HG03558 (cell line): Measurements from ENCODE around the gene L1TD1.
"Not testable (repeated sequence)": the region's sequence is repeated elsewhere in the genome, so short reads cannot be mapped to it uniquely, and the experiment has no call there.

ENCODE experiments used
- ATAC-seq: cut with Tn5 transposase; IDR thresholded peaks from one replicate; pipeline ENCODE4 v1.9.1; 2021; ENCODE audit warnings: moderate number of reproducible peaks; ENCODE audit not compliant: unreplicated experiment; ENCODE audit errors: extremely low read depth

Gene L1TD1, protein sequence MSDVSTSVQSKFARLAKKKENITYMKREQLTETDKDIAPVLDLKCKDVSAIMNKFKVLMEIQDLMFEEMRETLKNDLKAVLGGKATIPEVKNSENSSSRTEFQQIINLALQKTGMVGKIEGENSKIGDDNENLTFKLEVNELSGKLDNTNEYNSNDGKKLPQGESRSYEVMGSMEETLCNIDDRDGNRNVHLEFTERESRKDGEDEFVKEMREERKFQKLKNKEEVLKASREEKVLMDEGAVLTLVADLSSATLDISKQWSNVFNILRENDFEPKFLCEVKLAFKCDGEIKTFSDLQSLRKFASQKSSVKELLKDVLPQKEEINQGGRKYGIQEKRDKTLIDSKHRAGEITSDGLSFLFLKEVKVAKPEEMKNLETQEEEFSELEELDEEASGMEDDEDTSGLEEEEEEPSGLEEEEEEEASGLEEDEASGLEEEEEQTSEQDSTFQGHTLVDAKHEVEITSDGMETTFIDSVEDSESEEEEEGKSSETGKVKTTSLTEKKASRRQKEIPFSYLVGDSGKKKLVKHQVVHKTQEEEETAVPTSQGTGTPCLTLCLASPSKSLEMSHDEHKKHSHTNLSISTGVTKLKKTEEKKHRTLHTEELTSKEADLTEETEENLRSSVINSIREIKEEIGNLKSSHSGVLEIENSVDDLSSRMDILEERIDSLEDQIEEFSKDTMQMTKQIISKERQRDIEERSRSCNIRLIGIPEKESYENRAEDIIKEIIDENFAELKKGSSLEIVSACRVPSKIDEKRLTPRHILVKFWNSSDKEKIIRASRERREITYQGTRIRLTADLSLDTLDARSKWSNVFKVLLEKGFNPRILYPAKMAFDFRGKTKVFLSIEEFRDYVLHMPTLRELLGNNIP

DNA sequence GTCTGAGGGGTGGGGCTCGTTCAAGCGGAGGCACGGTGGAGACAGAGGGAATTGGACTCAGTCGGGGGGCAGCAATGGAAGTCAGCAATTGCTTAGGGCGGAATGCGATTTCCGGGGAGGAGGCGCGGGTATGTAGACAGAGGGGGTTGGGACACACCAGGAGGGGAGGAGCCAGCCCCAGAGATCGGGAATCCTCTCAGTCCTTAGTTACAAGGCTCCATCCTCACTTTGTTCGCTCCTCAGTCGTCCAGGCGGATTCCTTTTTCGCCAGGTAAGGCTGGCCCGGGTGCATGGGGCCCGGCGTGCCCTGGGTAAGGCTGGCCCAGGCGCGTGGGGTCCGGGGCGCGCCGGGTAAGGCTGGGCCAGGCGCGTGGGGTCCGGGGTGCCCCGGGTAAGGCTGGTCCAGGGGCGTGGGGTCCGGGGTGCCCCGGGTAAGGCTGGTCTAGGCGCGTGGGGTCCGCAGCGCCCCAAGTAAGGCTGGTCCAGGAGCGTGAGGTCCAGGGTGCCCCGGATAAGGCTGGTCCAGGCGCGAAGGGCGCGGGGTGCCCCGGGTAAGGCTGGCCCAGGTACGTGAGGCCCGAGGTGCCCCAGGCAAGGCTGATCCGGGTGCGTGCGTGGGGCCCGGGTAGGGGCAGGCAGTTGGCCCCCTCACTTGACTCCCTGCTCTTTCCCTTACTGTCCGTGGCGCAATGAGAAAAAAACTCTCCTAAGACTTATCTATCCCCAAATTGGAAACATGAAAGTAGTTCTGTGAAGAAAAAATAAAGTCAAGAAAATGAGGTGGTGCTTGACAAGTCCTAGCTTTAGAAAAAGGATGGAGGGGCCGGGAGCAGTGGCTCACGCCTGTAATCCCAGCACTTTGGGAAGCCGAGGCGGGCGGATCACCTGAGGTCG, at the start of gene L1TD1:
Gene L1TD1, plus strand, starts transcription at position 199 of the 894 bp plus-strand sequence. CDS start 11,780 bp downstream, outside the sequence.
- no peak for ATAC-seq

DNA sequence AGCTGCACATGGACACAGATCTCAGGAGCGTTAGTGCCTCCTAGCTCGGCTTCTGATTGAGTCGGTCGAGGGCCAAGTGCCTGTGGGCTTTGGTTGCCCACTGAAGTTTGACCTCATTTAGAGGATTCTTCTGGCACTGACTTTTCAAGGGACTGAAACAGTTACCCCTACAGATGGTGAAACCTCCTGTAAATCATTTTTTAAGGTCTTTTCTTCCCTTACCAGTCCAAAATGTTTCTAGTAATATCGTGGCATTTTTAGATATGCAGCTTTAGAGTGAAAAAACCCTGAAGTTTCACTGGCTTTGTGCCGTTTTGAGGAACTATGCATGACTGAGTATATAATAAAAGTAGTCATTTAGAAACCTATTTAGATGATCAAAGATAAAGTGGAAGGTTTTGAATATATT, 34.7 kb upstream of the L1TD1 start:
- peak; percentile 55 for ATAC-seq

DNA sequence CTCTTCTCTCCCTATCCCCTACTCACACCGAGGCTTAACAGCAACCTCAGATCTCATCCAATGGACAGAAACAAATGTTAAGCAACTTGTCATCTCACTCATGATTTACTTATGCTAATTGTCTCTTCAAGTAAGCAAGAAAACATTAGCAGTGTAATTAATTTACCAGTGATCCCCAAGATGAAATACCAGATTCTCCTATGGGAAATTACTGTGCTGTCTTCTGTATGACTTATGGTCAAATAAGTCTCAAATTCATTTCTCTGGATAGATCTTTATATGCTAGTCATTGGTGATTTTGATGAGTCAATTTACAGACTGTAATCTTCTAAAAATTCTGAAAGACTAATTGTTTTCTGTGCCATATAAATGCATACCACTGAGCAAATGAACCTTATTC, 32.9 kb upstream of the L1TD1 start:
- ATAC-seq: no peak

DNA sequence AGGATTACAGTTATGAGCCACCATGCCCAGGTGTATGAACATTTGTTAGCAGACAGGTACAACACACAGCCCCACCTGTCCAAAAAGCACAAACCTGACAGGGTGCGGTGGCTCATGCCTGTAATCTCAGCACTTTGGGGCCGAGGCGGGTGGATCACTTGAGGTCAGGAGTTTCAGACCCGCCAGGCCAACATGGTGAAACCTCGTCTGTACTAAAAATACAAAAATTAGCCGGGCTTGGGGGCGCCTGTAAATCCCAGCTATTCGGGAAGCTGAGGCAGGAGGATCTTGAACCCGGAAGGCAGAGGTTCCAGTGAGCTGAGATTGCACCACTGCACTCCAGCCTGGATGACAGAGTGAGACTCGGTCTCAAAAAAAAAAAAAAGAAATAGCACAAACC, 24.3 kb upstream of the L1TD1 start:
- not testable (repeated sequence) for ATAC-seq

DNA sequence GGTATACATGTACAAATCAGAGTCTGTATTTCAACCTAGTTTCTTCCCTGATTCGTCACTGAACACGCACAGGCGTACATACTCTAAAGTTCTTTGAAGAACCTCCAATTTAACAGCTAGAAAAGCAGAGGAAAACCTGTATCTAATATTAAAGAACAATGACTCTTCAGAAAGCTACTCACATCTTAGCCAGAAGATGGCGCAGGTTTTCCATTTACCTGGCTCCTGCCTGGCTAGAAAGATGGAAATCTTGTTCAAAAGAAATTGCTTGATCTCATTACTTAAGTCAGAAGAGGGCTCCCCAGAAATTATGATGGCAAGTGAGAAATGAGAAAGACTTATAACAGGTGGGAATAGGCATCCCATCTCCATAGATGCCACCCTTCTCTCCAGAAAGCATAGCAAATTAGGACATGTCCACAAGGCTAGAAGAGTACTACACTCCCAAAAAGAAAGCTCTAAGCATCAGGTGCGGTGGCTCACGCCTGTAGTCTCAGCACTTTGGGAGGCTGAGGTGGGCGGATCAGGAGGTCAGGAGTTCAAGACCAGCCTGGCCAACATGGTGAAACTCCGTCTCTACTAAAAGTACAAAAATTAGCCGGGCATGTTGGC, 19.0 kb upstream of the L1TD1 start:
- ATAC-seq: no peak

DNA sequence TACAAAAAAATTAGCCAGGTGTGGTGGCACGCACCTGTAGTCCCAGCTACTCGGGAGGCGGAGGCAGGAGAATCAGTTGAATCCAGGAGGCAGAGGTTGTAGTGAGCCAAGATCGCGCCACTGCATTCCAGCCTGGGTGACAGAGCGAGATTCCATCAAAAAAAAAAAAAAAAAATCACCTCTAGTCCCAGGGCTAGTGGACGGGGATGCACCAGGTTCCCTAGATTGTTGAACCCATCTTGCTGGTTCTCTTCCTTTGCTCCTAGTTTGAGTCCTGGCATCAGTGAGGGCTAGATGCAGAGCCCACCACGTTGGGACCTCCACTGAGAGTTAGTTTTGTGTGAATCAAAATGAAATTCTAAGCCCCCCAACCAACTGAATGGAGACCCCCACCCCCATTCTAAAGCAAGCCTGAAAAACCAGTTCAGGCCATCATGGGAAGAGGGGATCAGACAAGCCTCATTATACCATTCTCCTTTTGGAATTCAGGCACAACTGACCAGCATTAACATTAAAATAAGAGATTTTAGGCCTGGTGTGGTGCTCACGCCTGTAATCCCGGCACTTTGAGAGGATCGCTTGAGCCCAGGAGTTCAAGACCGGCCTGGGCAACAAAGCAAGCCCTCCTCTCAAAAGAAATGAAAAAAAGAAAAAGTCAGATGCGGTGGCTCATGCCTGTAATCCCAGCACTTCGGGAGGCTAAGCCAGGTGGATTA, 17.9 kb upstream of the L1TD1 start:
- no peak for ATAC-seq

DNA sequence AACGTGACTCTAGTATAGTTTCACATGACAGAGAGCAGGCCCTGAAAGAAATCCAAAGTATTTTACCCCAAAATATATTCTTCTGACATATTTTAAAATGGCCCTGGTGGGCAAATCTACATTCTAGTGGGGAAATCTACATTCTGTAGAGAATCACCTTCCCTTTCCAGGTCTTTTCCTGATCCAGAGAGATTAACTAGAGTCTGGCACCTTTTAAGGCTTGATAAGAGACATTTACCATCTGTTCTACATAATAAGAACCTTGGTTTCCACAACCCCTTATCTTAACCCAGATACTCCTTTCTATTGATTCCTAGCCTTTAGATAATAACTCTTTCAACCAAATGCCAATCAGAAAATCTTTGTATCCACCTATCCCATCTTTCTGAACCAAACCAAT, 17.0 kb upstream of the L1TD1 start:
- ATAC-seq: no peak

DNA sequence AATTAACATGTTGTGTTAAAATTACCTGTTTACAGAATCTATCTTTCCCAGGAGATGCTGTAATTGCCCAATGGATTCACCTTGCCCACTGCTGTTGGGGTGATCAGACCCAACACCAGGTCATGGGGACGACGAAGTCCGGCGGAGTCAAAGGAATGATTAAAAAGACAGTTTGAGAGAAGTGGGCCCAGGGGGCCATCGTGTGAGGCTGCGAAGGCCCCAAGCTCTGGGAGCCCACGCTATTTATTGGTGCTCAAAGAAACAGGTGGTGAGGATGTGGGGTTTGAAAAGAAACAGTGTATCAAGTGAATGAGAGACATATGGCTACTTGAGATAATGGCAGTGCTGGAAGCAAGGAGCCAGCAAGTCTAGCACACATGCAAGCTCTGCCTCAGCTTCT, 16.3 kb upstream of the L1TD1 start:
- ATAC-seq: no peak

DNA sequence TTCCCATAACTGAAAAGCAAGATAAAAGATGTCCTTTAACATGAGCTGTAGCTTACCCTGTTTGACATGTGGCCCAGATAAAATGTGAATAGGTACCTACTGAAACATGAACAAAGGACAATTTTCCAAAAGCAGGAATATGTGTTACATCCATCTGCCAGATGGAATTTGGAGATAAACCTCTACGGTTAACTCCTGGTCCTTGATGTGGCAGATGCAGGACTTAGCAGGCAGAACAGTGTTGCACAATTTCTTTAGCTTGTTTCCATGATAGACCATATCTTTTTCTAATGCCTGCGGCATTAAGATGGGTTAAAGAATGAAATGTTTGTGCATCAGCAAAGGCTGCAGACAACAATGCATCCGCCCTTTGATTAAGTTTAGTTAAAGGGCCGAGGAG, 14.6 kb upstream of the L1TD1 start:
- ATAC-seq: not testable (repeated sequence)

DNA sequence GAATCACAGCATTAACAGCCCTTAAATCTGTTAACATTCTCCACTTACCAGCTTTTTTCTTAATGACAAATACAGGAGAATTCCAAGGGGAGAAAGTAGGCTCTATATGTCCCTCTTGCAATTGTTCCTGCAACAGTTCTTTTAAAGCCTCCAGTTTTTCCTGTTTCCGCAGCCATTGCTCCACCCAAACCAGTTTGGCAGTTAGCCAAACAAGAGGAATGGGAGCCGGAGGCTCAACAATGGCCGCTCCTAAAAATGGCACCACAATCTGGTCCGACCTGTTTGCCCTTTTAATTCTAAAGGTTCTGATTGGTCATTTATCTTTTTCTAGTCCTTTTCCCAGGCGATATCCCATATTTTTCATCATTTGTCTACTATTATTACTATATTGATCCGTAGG, 14.0 kb upstream of the L1TD1 start:
- ATAC-seq: no peak

DNA sequence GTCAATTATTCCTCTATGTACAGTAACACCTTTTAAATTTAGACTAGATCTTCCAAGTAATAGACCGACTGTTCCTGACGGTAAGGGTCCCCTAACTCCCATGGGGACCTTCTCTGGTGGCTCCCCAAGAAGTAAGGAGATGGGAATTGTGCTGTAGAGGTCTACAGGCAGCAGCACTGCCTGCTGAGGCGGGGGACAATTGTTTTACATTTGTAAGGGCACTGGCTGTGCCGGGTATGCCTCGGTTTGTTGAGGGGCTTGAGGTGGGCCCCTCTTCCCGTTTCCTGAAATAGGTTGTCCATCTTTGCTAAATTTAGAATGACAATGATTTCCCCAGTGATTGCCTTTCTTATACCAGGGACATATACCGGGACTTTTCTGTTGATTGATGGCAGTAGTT, 13.1 kb upstream of the L1TD1 start:
- no peak for ATAC-seq

DNA sequence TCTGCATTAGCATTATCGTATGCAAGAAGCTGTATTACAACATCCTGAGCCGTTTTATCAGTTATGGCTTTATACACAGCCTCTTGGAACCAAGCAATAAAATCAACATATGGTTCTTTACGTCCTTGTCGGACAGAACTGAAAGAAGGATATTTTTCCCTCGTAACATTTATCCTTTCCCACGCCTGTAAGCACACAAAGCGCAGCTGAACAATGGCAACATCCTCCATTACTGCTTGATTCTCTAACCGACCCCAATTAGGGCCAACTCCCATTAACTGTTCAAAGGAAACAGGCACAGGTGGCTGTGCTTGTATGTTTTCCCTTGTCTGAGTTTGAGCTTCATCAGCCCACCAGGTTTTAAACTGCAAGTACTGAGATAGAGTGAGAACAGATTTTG, 12.5 kb upstream of the L1TD1 start:
- ATAC-seq: not testable (repeated sequence)

DNA sequence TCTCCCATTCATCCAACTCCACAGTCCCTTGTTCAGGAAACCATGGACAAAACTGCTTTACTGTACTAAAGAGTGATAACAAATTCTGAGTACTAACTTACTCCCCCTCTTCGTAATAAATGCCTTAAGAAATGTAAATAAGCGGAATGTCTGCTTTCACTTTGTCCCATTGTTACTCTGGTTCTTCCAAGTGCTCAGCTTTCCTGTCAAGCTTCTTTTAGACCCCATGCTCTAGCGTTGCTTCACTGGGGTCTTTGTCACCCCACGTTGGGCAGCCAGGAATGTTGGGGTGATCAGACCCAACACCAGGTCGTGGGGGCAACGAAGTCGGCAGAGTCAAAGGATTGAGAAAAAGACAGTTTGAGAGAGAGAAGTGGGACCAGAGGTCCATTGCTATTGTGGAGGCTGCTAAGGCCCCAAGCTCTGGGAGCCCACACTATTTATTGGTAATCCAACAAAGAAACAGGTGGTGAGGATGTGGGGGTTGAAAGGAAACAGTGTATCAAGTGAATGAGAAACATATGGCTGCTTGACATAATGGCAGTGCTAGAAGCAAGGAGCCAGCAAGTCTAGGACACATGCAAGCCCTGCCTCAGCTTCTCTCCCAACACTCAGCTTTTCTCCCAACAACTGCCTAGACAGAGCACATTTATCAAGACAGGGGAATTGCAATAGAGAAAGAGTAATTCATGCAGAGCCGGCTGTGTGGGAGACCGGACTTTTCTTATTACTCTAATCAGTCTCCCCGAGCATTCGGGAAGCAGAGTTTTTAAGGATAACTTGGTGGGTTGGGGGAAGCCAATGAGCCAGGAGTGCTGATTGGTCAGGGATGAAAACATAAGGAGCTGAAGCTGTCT, 11.3 kb upstream of the L1TD1 start:
- not testable (repeated sequence) for ATAC-seq

DNA sequence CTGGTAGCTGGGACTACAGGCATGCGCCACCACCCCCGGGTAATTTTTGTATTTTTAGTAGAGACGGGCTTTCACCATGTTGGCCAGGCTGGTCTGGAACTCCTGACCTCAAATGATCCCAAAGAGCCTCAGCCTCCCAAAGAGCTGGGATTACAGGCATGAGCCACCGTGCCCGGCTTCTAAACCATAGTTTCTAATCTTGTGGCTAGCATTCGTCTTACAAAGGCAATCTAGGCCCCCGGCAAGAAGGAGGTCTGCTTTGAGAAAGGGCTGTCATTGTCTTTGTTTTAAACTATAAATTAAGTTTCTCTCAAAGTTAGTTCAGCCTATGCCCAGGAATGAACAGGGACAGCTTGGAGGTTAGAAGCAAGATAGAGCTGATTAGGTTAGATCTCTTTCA, 10.3 kb upstream of the L1TD1 start:
- ATAC-seq: no peak

DNA sequence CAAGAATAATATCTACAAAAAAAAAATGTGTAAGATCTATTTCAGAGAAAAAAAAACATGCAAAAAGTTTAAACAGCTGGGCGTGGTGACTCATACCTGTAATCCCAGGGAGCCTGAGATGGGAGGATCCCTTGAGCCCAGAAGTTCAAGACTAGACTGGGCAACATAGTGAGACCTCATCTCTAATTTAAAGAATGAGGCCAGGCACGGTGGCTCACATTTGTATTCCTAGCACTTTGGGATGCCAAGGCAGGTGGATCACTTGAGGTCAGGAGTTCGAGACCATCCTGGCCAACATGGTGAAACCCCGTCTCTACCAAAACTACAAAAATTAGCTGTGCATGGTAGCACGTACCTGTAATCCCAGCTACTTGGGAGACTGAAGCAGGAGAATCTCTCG, 9.4 kb upstream of the L1TD1 start:
- ATAC-seq: not testable (repeated sequence)

DNA sequence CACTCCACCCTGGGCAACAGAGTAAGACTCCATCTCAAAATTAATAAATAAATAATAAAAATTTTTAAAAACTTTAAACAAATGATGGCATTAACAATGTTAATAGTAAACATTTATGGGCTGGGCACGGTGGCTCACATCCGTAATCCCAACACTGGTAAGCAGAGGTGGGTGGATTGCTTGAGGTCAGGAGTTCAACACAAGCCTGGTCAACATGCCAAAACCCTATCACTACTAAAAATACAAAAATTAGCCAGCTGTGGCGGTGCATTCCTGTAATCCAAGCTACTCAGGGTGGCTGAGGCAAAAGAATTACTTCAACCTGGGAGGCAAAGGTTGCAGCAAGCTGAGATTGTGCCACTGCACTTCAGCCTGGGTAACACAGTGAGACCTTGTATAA, 9.0 kb upstream of the L1TD1 start:
- ATAC-seq: no peak

DNA sequence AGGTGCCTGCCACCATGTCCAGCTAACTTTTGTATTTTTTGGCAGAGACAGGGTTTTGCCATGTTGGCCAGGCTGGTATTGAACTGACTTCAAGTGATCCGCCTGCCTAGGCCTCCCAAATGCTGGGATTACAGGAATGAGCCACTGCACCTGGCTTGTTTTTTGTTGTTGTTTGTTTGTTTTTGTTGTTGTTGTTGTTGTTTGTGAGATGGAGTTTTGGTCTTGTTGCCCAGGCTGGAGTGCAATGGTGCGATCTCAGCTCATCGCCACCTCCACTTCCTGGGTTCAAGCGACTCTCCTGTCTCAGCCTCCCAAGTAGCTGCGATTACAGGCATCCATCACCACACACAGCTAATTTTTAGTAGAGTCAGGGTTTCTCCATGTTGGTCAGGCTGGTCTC, 7.1 kb upstream of the L1TD1 start:
- ATAC-seq: no peak

DNA sequence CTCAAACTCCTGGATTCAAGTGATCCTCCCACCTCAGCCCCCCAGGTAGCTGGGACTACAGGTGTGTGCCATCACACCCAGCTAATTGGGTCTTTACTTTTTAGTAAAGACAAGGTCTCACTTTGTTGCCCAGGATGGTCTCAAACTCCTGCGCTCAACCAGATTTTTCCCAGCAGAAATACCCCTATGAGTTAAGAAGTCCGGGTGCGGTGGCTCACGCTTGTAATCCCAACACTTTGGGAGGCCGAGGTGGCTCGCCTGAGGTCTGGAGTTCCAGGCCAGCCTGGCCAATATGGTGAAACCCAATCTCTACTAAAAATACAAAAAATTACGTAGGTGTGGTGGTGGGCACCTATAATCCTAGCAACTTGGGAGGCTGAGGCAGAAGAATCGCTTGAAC, 6.5 kb upstream of the L1TD1 start:
- no peak for ATAC-seq
